Neuronal stem cell (in vitro differentiated cells): ENCODE data around the gene LCN10.

Source experiments
- DNase-seq: peaks from one replicate; pipeline ENCODE4 v3.0.0-alpha.2; 2013; ENCODE audit warnings: low spot score
- H2AFZ ChIP-seq: one replicate; pipeline ENCODE4 v1.6.1; 2013; ENCODE audit warnings: mild to moderate bottlenecking, low read length, inconsistent platforms
- H2AK5ac ChIP-seq: 2 replicates; pipeline ENCODE4 v1.6.1; 2013; ENCODE audit warnings: low read depth, mild to moderate bottlenecking, inconsistent platforms, low read length, moderate library complexity, mixed read lengths
- H2BK120ac ChIP-seq: 2 replicates; pipeline ENCODE4 v1.6.1; 2013; ENCODE audit warnings: low read depth, mild to moderate bottlenecking, inconsistent platforms, low read length, moderate library complexity, mixed read lengths
- H2BK12ac ChIP-seq: one replicate; pipeline ENCODE4 v1.6.1; 2013; ENCODE audit warnings: low read length, inconsistent platforms
- H2BK15ac ChIP-seq: 2 replicates; pipeline ENCODE4 v1.6.1; 2013; ENCODE audit warnings: mild to moderate bottlenecking, low read length, inconsistent platforms, mixed read lengths
- H2BK5ac ChIP-seq: one replicate; pipeline ENCODE4 v1.6.1; 2013; ENCODE audit warnings: inconsistent platforms, mild to moderate bottlenecking, low read length, moderate library complexity
- H3K14ac ChIP-seq: one replicate; pipeline ENCODE4 v1.6.1; 2013; ENCODE audit warnings: low read length, inconsistent platforms
- H3K18ac ChIP-seq: 2 replicates; pipeline ENCODE4 v1.6.1; 2013; ENCODE audit warnings: low read length, inconsistent platforms
- H3K23ac ChIP-seq: 2 replicates; pipeline ENCODE4 v1.6.1; 2013; ENCODE audit warnings: low read depth, mild to moderate bottlenecking, mixed read lengths, low read length, inconsistent platforms; ENCODE audit not compliant: poor library complexity
- H3K27ac ChIP-seq: replicated peaks from 3 replicates; pipeline ENCODE4 v1.5.1; 2013; ENCODE audit warnings: low read length, inconsistent platforms
- H3K27me3 ChIP-seq, 3 experiments: 2 replicates each; pipeline ENCODE4 v1.6.1; 2013; ENCODE audit warnings: low read length in 3 of 3, mild to moderate bottlenecking in 2 of 3, inconsistent platforms in 1 of 3, low read depth in 1 of 3, mixed read lengths in 1 of 3, moderate library complexity in 1 of 3; ENCODE audit not compliant: control insufficient read depth in 3 of 3, insufficient read depth in 3 of 3
- H3K36me3 ChIP-seq, 2 donors: replicated peaks in 1 of 2; 2 replicates each; pipeline ENCODE4 v1.6.1; 2013; ENCODE audit warnings: low read length in 2 of 2; ENCODE audit not compliant: control insufficient read depth in 2 of 2, insufficient read depth in 2 of 2
- H3K4ac ChIP-seq: 2 replicates; pipeline ENCODE4 v1.6.1; 2013; ENCODE audit warnings: inconsistent platforms, mild to moderate bottlenecking, low read length, moderate library complexity
- H3K4me1 ChIP-seq, 2 donors: 1 replicate in 1 of 2; 2 replicates in 1 of 2; pipeline ENCODE4 v1.6.1; 2013; ENCODE audit warnings: low read length in 2 of 2, low read depth in 1 of 2; ENCODE audit not compliant: control insufficient read depth in 2 of 2, insufficient read depth in 1 of 2
- H3K4me2 ChIP-seq: one replicate; pipeline ENCODE4 v1.6.1; 2013; ENCODE audit warnings: mild to moderate bottlenecking, low read length, inconsistent platforms; ENCODE audit not compliant: insufficient read depth, poor library complexity, severe bottlenecking
- H3K4me3 ChIP-seq, 2 donors: 2 replicates each; pipeline ENCODE4 v1.5.1; 2013; ENCODE audit warnings: low read length in 2 of 2, mild to moderate bottlenecking in 2 of 2, inconsistent platforms in 1 of 2, moderate library complexity in 1 of 2
- H3K79me1 ChIP-seq: one replicate; pipeline ENCODE4 v1.6.1; 2013; ENCODE audit warnings: low read depth, mild to moderate bottlenecking, inconsistent platforms, low read length, moderate library complexity
- H3K9ac ChIP-seq: one replicate; pipeline ENCODE4 v1.6.1; 2013; ENCODE audit warnings: mild to moderate bottlenecking, low read depth, low read length, inconsistent platforms; ENCODE audit not compliant: poor library complexity
- H3K9me3 ChIP-seq, 2 donors: replicated peaks in 1 of 2; 2 replicates each; pipeline versions ENCODE3 to v1.6.1; 2013; ENCODE audit warnings: low read length in 2 of 2, mild to moderate bottlenecking in 2 of 2, inconsistent platforms in 1 of 2, low read depth in 1 of 2, mixed read lengths in 1 of 2, moderate library complexity in 1 of 2; ENCODE audit not compliant: control insufficient read depth in 2 of 2, insufficient read depth in 1 of 2
- H4K8ac ChIP-seq: one replicate; pipeline ENCODE4 v1.6.1; 2013; ENCODE audit warnings: low read depth, mild to moderate bottlenecking, inconsistent platforms, low read length, moderate library complexity
- H4K91ac ChIP-seq: one replicate; pipeline ENCODE4 v1.6.1; 2013; ENCODE audit warnings: low read length, low read depth, mild to moderate bottlenecking, inconsistent platforms; ENCODE audit not compliant: poor library complexity
- WGBS, 2 donors: extraction: QIAGEN DNeasy Blood & Tissue Kit; methylation state at CpG; one replicate each; pipeline ENCODE4 v1.1.7; 2013; ENCODE audit warnings: missing lambda C conversion rate in 2 of 2, mixed read lengths in 1 of 2; ENCODE audit not compliant: insufficient read length in 2 of 2, insufficient replicate concordance in 1 of 2; ENCODE audit errors: extremely low coverage in 2 of 2; 5-methylcytosine and 5-hydroxymethylcytosine counted together

Gene LCN10

DNA sequence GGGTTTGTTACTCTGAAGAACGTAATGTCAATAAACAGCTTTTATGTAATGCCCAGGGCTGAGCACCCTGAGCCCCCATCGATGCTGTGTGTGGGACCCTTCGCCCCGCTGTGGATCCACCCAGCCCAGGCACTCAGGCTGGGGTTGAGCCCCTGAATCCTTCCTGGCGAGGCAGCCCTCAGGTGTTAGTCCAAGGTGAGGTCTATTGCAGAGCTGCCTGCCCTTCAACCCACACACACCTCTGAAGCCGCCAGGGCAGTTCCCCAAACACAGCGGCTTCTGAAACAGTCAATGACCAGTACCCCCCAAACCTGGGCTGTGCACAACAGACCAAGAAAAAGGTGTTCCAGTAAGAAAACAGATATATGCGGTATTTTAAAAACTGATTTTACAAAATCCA, 18.8 kb downstream of the LCN10 start:
- H3K23ac ChIP-seq, result no peak overlapping the region
- peaks cover 0 to 3% of the 10 kb centered on the region in 2 donors for H3K9me3 ChIP-seq
- H3K4me1 ChIP-seq, result peaks cover 29 to 42% of the 10 kb centered on the region in 2 donors
- peaks cover 43 to 61% of the 10 kb centered on the region in 2 donors for H3K36me3 ChIP-seq
- H2BK5ac ChIP-seq, result no peak overlapping the region
- no peak overlapping the region for H2BK15ac ChIP-seq
- no peak overlapping the region for H4K8ac ChIP-seq
- H3K27ac ChIP-seq, result no peak overlapping the region
- no peak overlapping the region for H3K14ac ChIP-seq
- H4K91ac ChIP-seq, result no peak overlapping the region
- no peak overlapping the region for H3K18ac ChIP-seq
- no peak overlapping the region for H2BK12ac ChIP-seq
- H3K9ac ChIP-seq, result no peak overlapping the region
- H2AK5ac ChIP-seq, result no peak overlapping the region
- H2AFZ ChIP-seq, result no peak overlapping the region
- no CpG with 5 or more reads among the region's 8 CpGs for WGBS, 2 donors
- DNase-seq, result no peak
- H2BK120ac ChIP-seq, result no peak overlapping the region
- H3K4me3 ChIP-seq, result no peak overlapping the region
- peaks cover 23% of the 10 kb centered on the region for H3K79me1 ChIP-seq
- no peak overlapping the region for H3K4ac ChIP-seq
- H3K27me3 ChIP-seq, result peaks cover 0 to 10% (median 0%) of the 10 kb centered on the region in 3 experiments
- no peak overlapping the region for H3K4me2 ChIP-seq

DNA sequence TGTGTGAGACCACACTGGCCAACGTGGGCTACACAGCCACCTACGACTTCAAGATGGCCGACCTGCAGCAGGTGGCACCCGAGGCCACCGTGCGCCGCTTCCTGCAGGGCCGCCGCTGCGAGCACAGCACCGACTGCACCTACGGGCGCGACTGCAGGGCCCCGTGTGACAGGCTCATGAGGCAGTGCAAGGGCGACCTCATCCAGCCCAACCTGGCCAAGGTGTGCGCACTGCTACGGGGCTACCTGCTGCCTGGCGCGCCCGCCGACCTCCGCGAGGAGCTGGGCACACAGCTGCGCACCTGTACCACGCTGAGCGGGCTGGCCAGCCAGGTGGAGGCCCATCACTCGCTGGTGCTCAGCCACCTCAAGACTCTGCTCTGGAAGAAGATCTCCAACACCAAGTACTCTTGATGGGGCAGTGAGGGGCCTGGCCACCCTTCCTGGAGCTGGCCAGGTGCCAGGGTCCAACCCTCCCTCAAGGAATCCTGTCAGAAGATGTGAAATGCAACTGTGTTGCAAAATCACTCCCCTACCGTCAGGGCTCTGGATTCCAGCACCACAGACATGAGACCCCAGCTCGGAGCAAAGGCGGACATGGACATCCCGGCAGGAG, 19.3 kb downstream of the LCN10 start:
- Histone ChIP-seq H3K18ac (no peak overlapping the region), H2BK15ac (no peak overlapping the region), H2AK5ac (no peak overlapping the region), H3K27me3 (peaks cover 0 to 5% (median 0%) of the 10 kb centered on the region in 3 experiments), H3K36me3 (peaks cover 43 to 61% of the 10 kb centered on the region in 2 donors), H2BK5ac (no peak overlapping the region), H3K4me3 (no peak overlapping the region), H3K9me3 (peaks cover 0 to 3% of the 10 kb centered on the region in 2 donors), H2AFZ (no peak overlapping the region), H3K27ac (no peak overlapping the region), H4K91ac (peak overlapping the region; percentile 12), H3K23ac (peak overlapping the region; percentile 73), H3K9ac (no peak overlapping the region), H2BK12ac (no peak overlapping the region), H2BK120ac (no peak overlapping the region), H3K14ac (no peak overlapping the region), H3K4me1 (peaks cover 29 to 42% of the 10 kb centered on the region in 2 donors), H4K8ac (no peak overlapping the region), H3K79me1 (peaks cover 23% of the 10 kb centered on the region), H3K4ac (no peak overlapping the region), H3K4me2 (no peak overlapping the region)
- no CpG with 5 or more reads among the region's 32 CpGs for WGBS, 2 donors
- no peak for DNase-seq

DNA sequence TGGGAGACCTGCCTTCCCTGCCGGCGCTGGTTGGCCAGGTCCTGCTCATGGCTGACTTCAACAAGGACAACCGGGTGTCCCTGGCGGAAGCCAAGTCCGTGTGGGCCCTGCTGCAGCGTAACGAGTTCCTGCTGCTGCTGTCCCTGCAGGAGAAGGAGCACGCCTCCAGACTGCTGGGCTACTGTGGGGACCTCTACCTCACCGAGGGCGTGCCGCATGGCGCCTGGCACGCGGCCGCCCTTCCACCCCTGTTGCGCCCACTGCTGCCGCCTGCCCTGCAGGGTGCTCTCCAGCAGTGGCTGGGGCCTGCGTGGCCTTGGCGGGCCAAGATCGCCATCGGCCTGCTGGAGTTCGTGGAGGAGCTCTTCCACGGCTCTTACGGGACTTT, 19.8 kb downstream of the LCN10 start:
- Histone ChIP-seq H2BK12ac (no peak overlapping the region), H3K4me1 (peaks cover 29 to 42% of the 10 kb centered on the region in 2 donors), H3K36me3 (peaks cover 43 to 61% of the 10 kb centered on the region in 2 donors), H3K27ac (no peak overlapping the region), H4K8ac (no peak overlapping the region), H3K14ac (no peak overlapping the region), H2BK15ac (no peak overlapping the region), H3K79me1 (peaks cover 23% of the 10 kb centered on the region), H3K9ac (no peak overlapping the region), H2AK5ac (no peak overlapping the region), H4K91ac (no peak overlapping the region), H3K4ac (no peak overlapping the region), H3K4me2 (no peak overlapping the region), H3K18ac (no peak overlapping the region), H3K9me3 (peaks cover 0 to 3% of the 10 kb centered on the region in 2 donors), H3K27me3 (peaks cover 0 to 2% (median 0%) of the 10 kb centered on the region in 3 experiments), H3K23ac (peak overlapping the region; percentile 16), H3K4me3 (no peak overlapping the region), H2AFZ (no peak overlapping the region), H2BK120ac (no peak overlapping the region), H2BK5ac (no peak overlapping the region)
- DNase-seq, result no peak
- no CpG with 5 or more reads among the region's 24 CpGs for WGBS, 2 donors

DNA sequence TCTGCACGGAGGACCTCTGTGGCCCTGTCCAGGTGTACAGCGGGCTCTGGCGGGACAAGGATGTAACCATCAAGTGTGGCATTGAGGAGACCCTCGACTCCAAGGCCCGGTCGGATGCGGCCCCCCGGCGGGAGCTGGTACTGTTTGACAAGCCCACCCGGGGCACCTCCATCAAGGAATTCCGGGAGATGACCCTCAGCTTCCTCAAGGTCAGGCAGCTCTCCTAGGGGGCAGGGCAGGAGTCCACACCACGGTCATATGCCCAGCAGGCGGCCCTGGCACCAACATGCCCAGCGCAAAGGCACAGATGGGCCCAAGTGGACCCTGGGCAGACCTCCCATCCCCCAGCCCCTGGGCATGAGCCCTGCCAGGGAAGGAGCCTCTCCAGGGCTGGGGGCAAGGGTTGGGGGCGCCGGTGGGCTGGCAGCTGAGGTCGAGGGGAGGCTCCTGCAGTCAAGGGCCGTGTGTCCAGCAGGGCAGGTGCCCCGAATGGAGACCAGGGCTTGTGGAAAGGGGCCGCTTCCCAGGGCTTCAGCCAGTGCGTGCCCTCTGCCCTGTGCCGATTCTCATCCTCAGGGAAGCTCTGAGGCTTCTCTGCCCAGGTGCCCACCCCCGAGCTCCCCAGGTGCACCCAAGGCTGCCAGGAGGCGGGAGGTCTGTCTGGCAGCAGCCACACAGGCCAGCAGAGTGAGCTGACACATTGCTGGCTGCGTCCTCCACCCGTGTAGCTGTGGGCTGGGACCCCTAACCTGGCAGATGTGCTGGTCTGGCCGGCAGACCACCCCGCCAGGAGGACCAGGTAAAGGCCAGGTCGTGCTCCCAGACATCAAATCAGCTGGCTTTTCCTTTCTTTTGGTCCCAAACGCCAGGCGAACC, 20.4 kb downstream of the LCN10 start:
- H2BK12ac ChIP-seq, result no peak overlapping the region
- peaks cover 0 to under 1% of the 10 kb centered on the region in 2 donors for H3K9me3 ChIP-seq
- H3K9ac ChIP-seq, result no peak overlapping the region
- H3K79me1 ChIP-seq, result peaks cover 19% of the 10 kb centered on the region
- H3K18ac ChIP-seq, result no peak overlapping the region
- H3K23ac ChIP-seq, result peak overlapping the region; percentile 80
- no peaks in the 10 kb centered on the region for H3K27me3 ChIP-seq
- H3K4me1 ChIP-seq, result peaks cover 28 to 39% of the 10 kb centered on the region in 2 donors
- no peak overlapping the region for H3K4me2 ChIP-seq
- H2BK5ac ChIP-seq, result no peak overlapping the region
- no peak overlapping the region for H3K4ac ChIP-seq
- H2BK120ac ChIP-seq, result no peak overlapping the region
- H4K91ac ChIP-seq, result no peak overlapping the region
- peaks cover 43 to 61% of the 10 kb centered on the region in 2 donors for H3K36me3 ChIP-seq
- no peak overlapping the region for H4K8ac ChIP-seq
- no peak overlapping the region for H3K27ac ChIP-seq
- H3K14ac ChIP-seq, result no peak overlapping the region
- no peak overlapping the region for H3K4me3 ChIP-seq
- no peak overlapping the region for H2AK5ac ChIP-seq
- no peak overlapping the region for H2AFZ ChIP-seq
- no CpG with 5 or more reads among the region's 31 CpGs for WGBS, 2 donors
- DNase-seq, result no peak
- H2BK15ac ChIP-seq, result no peak overlapping the region
